NT2/D1 (cell line): ENCODE data around the gene CHADL.

ENCODE experiments used
- DNase-seq: peaks from one replicate; pipeline ENCODE4 v3.0.0-alpha.2; 2011; ENCODE audit warnings: low read depth, low spot score
- H3K27me3 ChIP-seq: 2 replicates; pipeline ENCODE4 v1.6.0; 2011; ENCODE audit warnings: mild to moderate bottlenecking; ENCODE audit not compliant: insufficient read length, insufficient read depth
- H3K36me3 ChIP-seq: 2 replicates; pipeline ENCODE4 v1.6.1; 2011; ENCODE audit warnings: mild to moderate bottlenecking, low read length, mixed read lengths; ENCODE audit not compliant: insufficient read depth, insufficient read length
- H3K4me1 ChIP-seq: 2 replicates; pipeline ENCODE4 v1.5.1; 2011; ENCODE audit not compliant: insufficient read depth, insufficient read length
- H3K4me3 ChIP-seq: 2 replicates; pipeline ENCODE4 v1.5.1; 2011; ENCODE audit warnings: low read depth; ENCODE audit not compliant: insufficient read length
- H3K9ac ChIP-seq: 2 replicates; pipeline ENCODE4 v1.6.0; 2011; ENCODE audit warnings: low read depth; ENCODE audit not compliant: insufficient read length
- H3K9me3 ChIP-seq: 2 replicates; pipeline ENCODE4 v1.5.1; 2011; ENCODE audit warnings: mild to moderate bottlenecking, low read length; ENCODE audit not compliant: insufficient read depth
- SUZ12 ChIP-seq: IDR thresholded peaks from 2 replicates; pipeline ENCODE4 v1.6.1; 2011; ENCODE audit not compliant: insufficient read length, insufficient read depth; ENCODE audit errors: extremely low read depth
- YY1 ChIP-seq: IDR thresholded peaks from 2 replicates; pipeline ENCODE4 v1.6.1; 2011; ENCODE audit not compliant: insufficient read length, insufficient read depth
- ZNF274 ChIP-seq: IDR thresholded peaks from 2 replicates; pipeline ENCODE4 v1.6.1; 2011; ENCODE audit warnings: mild to moderate bottlenecking, low read depth, low read length

The CHADL gene, protein sequence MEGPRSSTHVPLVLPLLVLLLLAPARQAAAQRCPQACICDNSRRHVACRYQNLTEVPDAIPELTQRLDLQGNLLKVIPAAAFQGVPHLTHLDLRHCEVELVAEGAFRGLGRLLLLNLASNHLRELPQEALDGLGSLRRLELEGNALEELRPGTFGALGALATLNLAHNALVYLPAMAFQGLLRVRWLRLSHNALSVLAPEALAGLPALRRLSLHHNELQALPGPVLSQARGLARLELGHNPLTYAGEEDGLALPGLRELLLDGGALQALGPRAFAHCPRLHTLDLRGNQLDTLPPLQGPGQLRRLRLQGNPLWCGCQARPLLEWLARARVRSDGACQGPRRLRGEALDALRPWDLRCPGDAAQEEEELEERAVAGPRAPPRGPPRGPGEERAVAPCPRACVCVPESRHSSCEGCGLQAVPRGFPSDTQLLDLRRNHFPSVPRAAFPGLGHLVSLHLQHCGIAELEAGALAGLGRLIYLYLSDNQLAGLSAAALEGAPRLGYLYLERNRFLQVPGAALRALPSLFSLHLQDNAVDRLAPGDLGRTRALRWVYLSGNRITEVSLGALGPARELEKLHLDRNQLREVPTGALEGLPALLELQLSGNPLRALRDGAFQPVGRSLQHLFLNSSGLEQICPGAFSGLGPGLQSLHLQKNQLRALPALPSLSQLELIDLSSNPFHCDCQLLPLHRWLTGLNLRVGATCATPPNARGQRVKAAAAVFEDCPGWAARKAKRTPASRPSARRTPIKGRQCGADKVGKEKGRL

GRCh38 chr22:41240377-41241132 is at the start of gene CHADL:
CHADL (minus strand) TSS chr22:41240931; CDS start chr22:41240881, 50 bp downstream.
- Histone ChIP-seq H3K27me3 (peaks cover 21% of the 10 kb centered on the region), H3K9ac (no peak within 1 kb of the TSS), H3K9me3 (no peaks in the 10 kb centered on the region), H3K4me3 (no peak within 1 kb of the TSS), H3K36me3 (peaks cover 11% of the 10 kb centered on the region), H3K4me1 (peaks cover 14% of the 10 kb centered on the region)
- TF ChIP-seq SUZ12 (no peak), ZNF274 (no peak), YY1 (no peak)
- DNase-seq: no peak

GRCh38 chr22:41289671-41290070 is 48.9 kb upstream of the CHADL start:
- TF ChIP-seq ZNF274: no peak
- no peak for TF ChIP-seq YY1
- TF ChIP-seq SUZ12: no peak
- Histone ChIP-seq H3K9me3 (no peaks in the 10 kb centered on the region), H3K4me3 (no peak overlapping the region), H3K9ac (no peak overlapping the region), H3K4me1 (no peaks in the 10 kb centered on the region), H3K27me3 (no peaks in the 10 kb centered on the region), H3K36me3 (peaks cover 5% of the 10 kb centered on the region)
- DNase-seq: no peak

- Histone ChIP-seq H3K36me3 (peaks cover 14% of the 10 kb centered on the region), H3K27me3 (no peaks in the 10 kb centered on the region), H3K4me3 (no peak overlapping the region), H3K9me3 (no peaks in the 10 kb centered on the region), H3K4me1 (no peaks in the 10 kb centered on the region), H3K9ac (peak overlapping the region; percentile 26)
- TF ChIP-seq ZNF274 (no peak), YY1 (no peak), SUZ12 (no peak)
- DNase-seq: no peak
Measured at GRCh38 chr22:41288245-41288946, 47.7 kb upstream of the CHADL start.

- H3K9ac ChIP-seq: peak overlapping the region; percentile 70
- no peaks in the 10 kb centered on the region for H3K4me1 ChIP-seq
- peaks cover 22% of the 10 kb centered on the region for H3K36me3 ChIP-seq
- H3K27me3 ChIP-seq: no peaks in the 10 kb centered on the region
- H3K4me3 ChIP-seq: peak overlapping the region; percentile 39
- DNase-seq: no peak
- no peak for TF ChIP-seq YY1
- no peak for TF ChIP-seq SUZ12
- no peak for TF ChIP-seq ZNF274
- no peaks in the 10 kb centered on the region for H3K9me3 ChIP-seq
Measured at GRCh38 chr22:41286639-41287091, 45.9 kb upstream of the CHADL start.

GRCh38 chr22:41285820-41286638 is 45.3 kb upstream of the CHADL start, which contains the start of gene RANGAP1:
RANGAP1 (minus strand) TSS chr22:41286187; CDS start chr22:41281044, 5,143 bp downstream.
- peaks cover 28% of the 10 kb centered on the region for H3K36me3 ChIP-seq
- H3K9me3 ChIP-seq: no peaks in the 10 kb centered on the region
- H3K27me3 ChIP-seq: no peaks in the 10 kb centered on the region
- peak; percentile 93 for DNase-seq
- H3K4me3 ChIP-seq: peak within 1 kb of the TSS; percentile 87
- TF ChIP-seq YY1: peak; percentile 32
- no peak for TF ChIP-seq ZNF274
- no peaks in the 10 kb centered on the region for H3K4me1 ChIP-seq
- peak within 1 kb of the TSS; percentile 86 for H3K9ac ChIP-seq

- no peak for DNase-seq
- H3K4me1 ChIP-seq: no peaks in the 10 kb centered on the region
Measured at GRCh38 chr22:41285441-41285819, 44.7 kb upstream of the CHADL start.

More at GRCh38 chr22:41285441-41285819, 44.7 kb upstream of the CHADL start:
- TF ChIP-seq YY1: no peak
- H3K9me3 ChIP-seq: no peaks in the 10 kb centered on the region
- peak overlapping the region; percentile 86 for H3K9ac ChIP-seq
- no peaks in the 10 kb centered on the region for H3K27me3 ChIP-seq
- H3K36me3 ChIP-seq: peaks cover 34% of the 10 kb centered on the region
- H3K4me3 ChIP-seq: peak overlapping the region; percentile 87
